Colon (tissue), 2 donors: ENCODE data around the gene EPB41L4A.

Source experiments
- FAIRE-seq: peaks from 2 replicates; lab custom pipeline; 2012; peaks lifted over from hg19 to GRCh38; lab: Jason Lieb, UNC
- donor health status: control.
- donor health status: control.

Gene EPB41L4A

GRCh38 chr5:112203229-112203628 is 215.8 kb downstream of the EPB41L4A start:
- no peak for FAIRE-seq

GRCh38 chr5:112202694-112203093 is 216.4 kb downstream of the EPB41L4A start:
- no peak for FAIRE-seq

- FAIRE-seq: no peak
These were observed 217.9 kb downstream of the EPB41L4A start for GRCh38 chr5:112201141-112201540.

- FAIRE-seq: no peak
These were observed 218.9 kb downstream of the EPB41L4A start for GRCh38 chr5:112200131-112200530.

GRCh38 chr5:112196584-112196983 is 222.5 kb downstream of the EPB41L4A start:
- no peak for FAIRE-seq

GRCh38 chr5:112195924-112196323 is 223.2 kb downstream of the EPB41L4A start:
- no peak for FAIRE-seq

GRCh38 chr5:112192866-112193265 is 226.2 kb downstream of the EPB41L4A start:
- FAIRE-seq: no peak

GRCh38 chr5:112192072-112192471 is 227.0 kb downstream of the EPB41L4A start:
- no peak for FAIRE-seq

- FAIRE-seq: no peak
These were observed 229.7 kb downstream of the EPB41L4A start for GRCh38 chr5:112189391-112189790.

GRCh38 chr5:112186401-112186990 is 232.6 kb downstream of the EPB41L4A start:
- no peak for FAIRE-seq

- FAIRE-seq: no peak
These were observed 235.2 kb downstream of the EPB41L4A start for GRCh38 chr5:112183874-112184273.

- no peak for FAIRE-seq
These were observed 235.9 kb downstream of the EPB41L4A start for GRCh38 chr5:112183103-112183711.

GRCh38 chr5:112179290-112179689 is 239.8 kb downstream of the EPB41L4A start:
- peak; percentile 45 for FAIRE-seq

- FAIRE-seq: no peak
These were observed 244.0 kb downstream of the EPB41L4A start for GRCh38 chr5:112174959-112175594.

- FAIRE-seq: no peak
These were observed 253.0 kb downstream of the EPB41L4A start for GRCh38 chr5:112165897-112166737.

- FAIRE-seq: no peak
These were observed 253.7 kb downstream of the EPB41L4A start for GRCh38 chr5:112165399-112165798.

- FAIRE-seq: no peak
These were observed 255.6 kb downstream of the EPB41L4A start for GRCh38 chr5:112163435-112163834.

- no peak for FAIRE-seq
These were observed 257.7 kb downstream of the EPB41L4A start for GRCh38 chr5:112161392-112161748.

GRCh38 chr5:112160652-112161391 is 258.3 kb downstream of the EPB41L4A start:
- FAIRE-seq: no peak

- FAIRE-seq: no peak
These were observed 259.6 kb downstream of the EPB41L4A start for GRCh38 chr5:112159435-112159834.

GRCh38 chr5:112156211-112156610 is 262.9 kb downstream of the EPB41L4A start:
- FAIRE-seq: no peak
